Measurements from ENCODE around the gene TMEM214.

DNA sequence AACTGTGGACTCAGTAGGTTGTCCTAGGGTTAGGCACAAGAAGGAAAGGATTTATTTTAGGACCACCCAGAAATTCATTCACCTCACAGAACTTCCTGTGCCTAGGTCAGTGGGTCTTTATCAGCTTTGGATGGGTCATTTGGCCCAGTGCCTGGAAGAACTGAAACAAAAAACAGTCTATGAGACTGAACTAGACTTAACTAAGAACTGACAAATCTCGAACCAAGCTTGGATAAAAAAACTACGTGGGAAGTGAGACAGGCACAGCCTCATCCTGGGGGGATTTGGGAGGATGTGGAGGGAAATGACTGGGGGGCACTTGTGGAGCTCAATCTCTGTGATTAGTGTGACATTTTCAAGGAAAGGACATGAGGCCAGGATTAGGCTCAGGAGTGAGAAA, 41.0 kb downstream of the TMEM214 start:
- TF ChIP-seq CTCF (IDR thresholded peaks at IDR 0.05; ENCODE audit: poor library complexity) = no peak
- no peak for TF ChIP-seq EZH2 (IDR thresholded peaks at IDR 0.05; ENCODE audit: borderline replicate concordance)
